ENCODE data around the gene ZNF254. TPM values are rescaled to one million over a fixed set of nuclear protein-coding genes. Genes with fewer than 3 reads are reported as not detected.

ZNF254 gene
- total RNA-seq, 1 experiment from 2014 or later = 26.6 TPM

DNA sequence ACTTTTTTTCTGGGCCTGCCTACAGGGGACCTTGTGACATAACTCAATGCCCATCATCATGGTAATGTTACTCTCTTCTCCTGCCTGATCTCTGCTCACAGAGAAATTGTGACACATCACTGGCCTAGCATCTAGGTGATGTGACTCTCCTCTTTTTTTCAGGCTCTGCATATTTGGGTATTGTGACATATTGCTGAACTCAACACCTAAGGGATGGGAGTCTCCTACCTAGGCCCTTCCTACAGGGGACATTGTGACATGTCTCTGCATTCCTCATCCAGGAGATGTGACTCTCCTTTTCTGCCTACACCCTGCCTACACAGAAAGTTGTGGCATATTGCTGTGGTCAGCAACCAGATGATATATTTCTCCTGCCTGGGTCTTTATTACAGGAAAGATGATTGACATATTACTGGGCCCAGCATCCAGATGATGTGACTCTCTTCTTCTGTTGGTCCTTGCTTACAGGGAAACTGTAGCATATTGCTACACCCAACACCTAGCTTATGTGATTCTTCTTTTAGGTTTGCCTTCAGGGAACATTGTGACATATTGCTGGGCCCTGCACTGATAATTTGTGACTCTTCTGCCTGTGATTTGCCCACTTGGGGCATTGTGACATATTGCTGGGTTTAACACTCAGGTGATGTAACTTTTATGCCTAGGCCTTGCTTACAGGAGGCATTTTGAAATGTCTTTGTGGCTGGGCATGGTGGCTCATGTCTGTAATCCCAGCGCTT lies 21.0 kb upstream of the ZNF254 start:
- no peak overlapping the region for H3K4me2 ChIP-seq (ENCODE audit: insufficient read depth, insufficient read length, low read length)
- no peaks in the 10 kb centered on the region for H4K20me1 ChIP-seq (ENCODE audit: control insufficient read depth, insufficient read depth, insufficient read length)
- WGBS (ENCODE audit: extremely low coverage, insufficient read length, low lambda C conversion rate) = no CpG with 5 or more reads among the region's 1 CpG
- no peak overlapping the region for H3K9ac ChIP-seq (ENCODE audit: extremely low read depth, insufficient read length, low read length)
- TF ChIP-seq, protein P1, sequence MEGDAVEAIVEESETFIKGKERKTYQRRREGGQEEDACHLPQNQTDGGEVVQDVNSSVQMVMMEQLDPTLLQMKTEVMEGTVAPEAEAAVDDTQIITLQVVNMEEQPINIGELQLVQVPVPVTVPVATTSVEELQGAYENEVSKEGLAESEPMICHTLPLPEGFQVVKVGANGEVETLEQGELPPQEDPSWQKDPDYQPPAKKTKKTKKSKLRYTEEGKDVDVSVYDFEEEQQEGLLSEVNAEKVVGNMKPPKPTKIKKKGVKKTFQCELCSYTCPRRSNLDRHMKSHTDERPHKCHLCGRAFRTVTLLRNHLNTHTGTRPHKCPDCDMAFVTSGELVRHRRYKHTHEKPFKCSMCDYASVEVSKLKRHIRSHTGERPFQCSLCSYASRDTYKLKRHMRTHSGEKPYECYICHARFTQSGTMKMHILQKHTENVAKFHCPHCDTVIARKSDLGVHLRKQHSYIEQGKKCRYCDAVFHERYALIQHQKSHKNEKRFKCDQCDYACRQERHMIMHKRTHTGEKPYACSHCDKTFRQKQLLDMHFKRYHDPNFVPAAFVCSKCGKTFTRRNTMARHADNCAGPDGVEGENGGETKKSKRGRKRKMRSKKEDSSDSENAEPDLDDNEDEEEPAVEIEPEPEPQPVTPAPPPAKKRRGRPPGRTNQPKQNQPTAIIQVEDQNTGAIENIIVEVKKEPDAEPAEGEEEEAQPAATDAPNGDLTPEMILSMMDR (conservative IDR thresholded peaks at IDR 0.05) = no peak
- H2BK12ac ChIP-seq (ENCODE audit: insufficient read length, low read depth, low read length) = no peak overlapping the region
- no peak overlapping the region for H2BK20ac ChIP-seq (ENCODE audit: low read depth, low read length, poor library complexity, severe bottlenecking)
- no peak overlapping the region for H4K5ac ChIP-seq (ENCODE audit: insufficient read length, low read depth, low read length)
- no peak overlapping the region for H2BK5ac ChIP-seq (ENCODE audit: insufficient read length, low read length)
- no peaks in the 10 kb centered on the region for H3K23me2 ChIP-seq (ENCODE audit: insufficient read length, low read depth, low read length, poor library complexity, severe bottlenecking)
- H3T11ph ChIP-seq (ENCODE audit: low read length) = no peak overlapping the region
- H3K4me1 ChIP-seq (ENCODE audit: insufficient read depth, low read length) = no peaks in the 10 kb centered on the region
- no peak overlapping the region for H3K23ac ChIP-seq (ENCODE audit: insufficient read length, low read depth, low read length)
- no peak overlapping the region for H4K8ac ChIP-seq (replicated peaks; ENCODE audit: insufficient read length, low read depth, low read length)
- no peak for DNase-seq
- no peak overlapping the region for H2BK120ac ChIP-seq (ENCODE audit: low read depth, low read length, poor library complexity, severe bottlenecking)
- H4K91ac ChIP-seq (ENCODE audit: insufficient read length, low read depth, low read length) = no peak overlapping the region
- no peak overlapping the region for H3K14ac ChIP-seq (ENCODE audit: insufficient read depth, low read length)
- H2BK15ac ChIP-seq (ENCODE audit: low read depth, low read length) = no peak overlapping the region
- no peaks in the 10 kb centered on the region for H3K9me3 ChIP-seq (ENCODE audit: control insufficient read depth, low read depth, low read length)
- H3K79me1 ChIP-seq (ENCODE audit: insufficient read depth, low read depth, low read length, poor library complexity, severe bottlenecking) = no peaks in the 10 kb centered on the region
- H3K79me2 ChIP-seq (ENCODE audit: insufficient read depth, low read length) = no peaks in the 10 kb centered on the region
- no peak overlapping the region for H3K4ac ChIP-seq (ENCODE audit: low read depth, low read length)
- H3K27ac ChIP-seq (ENCODE audit: insufficient read length, low read depth, low read length) = no peak overlapping the region
- Mint-ChIP-seq H3K27me3 (ENCODE audit: low read depth) (no peaks in the 10 kb centered on the region), H3K27ac (no peak overlapping the region), H3K4me1 (no peaks in the 10 kb centered on the region), H3K36me3 (ENCODE audit: insufficient read depth in 1 of 3, low read depth in 3 of 3) (peaks cover 50 to 66% (median 52%) of the 10 kb centered on the region in 3 experiments), H3K9me3 (no peaks in the 10 kb centered on the region), H3K4me3 (no peak overlapping the region)
- no peak overlapping the region for H3K56ac ChIP-seq (ENCODE audit: insufficient read length, low read depth, low read length)
- H2AFZ ChIP-seq (ENCODE audit: low read length) = no peak overlapping the region
- no peaks in the 10 kb centered on the region for H3K27me3 ChIP-seq (ENCODE audit: insufficient read depth, low read length)
- no peak overlapping the region for H2AK5ac ChIP-seq (ENCODE audit: insufficient read length, low read length)
- H3K18ac ChIP-seq (ENCODE audit: insufficient read length, low read depth, low read length) = no peak overlapping the region

Data from H9 (cell line).